GM06990 (cell line): ENCODE measurements around the gene GRAP2.

Experiments used
- DNase-seq: peaks from one replicate; pipeline ENCODE4 v3.0.0-alpha.2; 2011; ENCODE audit not compliant: insufficient read length; ENCODE audit errors: extremely low read depth
- H3K27me3 ChIP-seq: replicated peaks from 2 replicates; pipeline ENCODE4 v1.6.0; 2011; ENCODE audit warnings: low read length; ENCODE audit not compliant: control insufficient read depth, insufficient read depth
- H3K36me3 ChIP-seq: 2 replicates; pipeline ENCODE4 v1.5.1; 2011; ENCODE audit warnings: low read length; ENCODE audit not compliant: control insufficient read depth, insufficient read depth
- H3K4me3 ChIP-seq: replicated peaks from 2 replicates; pipeline ENCODE4 v1.5.1; 2011; ENCODE audit warnings: low read depth, mild to moderate bottlenecking, control low read depth, low read length
- CTCF ChIP-seq: IDR thresholded peaks from 2 replicates; pipeline ENCODE4 v1.5.1; 2011; ENCODE audit warnings: low read length, control low read depth, mild to moderate bottlenecking, inconsistent platforms; ENCODE audit not compliant: insufficient read depth, poor library complexity, severe bottlenecking

GRAP2 gene

GRCh38 chr22:39939830-39940229, 38.9 kb downstream of the GRAP2 start:
- TF ChIP-seq CTCF = no peak
- Histone ChIP-seq H3K4me3 (no peak overlapping the region), H3K27me3 (no peaks in the 10 kb centered on the region), H3K36me3 (no peaks in the 10 kb centered on the region)
- DNase-seq = no peak

GRCh38 chr22:39940757-39941305, 39.9 kb downstream of the GRAP2 start:
- TF ChIP-seq CTCF = no peak
- no peak for DNase-seq
- Histone ChIP-seq H3K36me3 (no peaks in the 10 kb centered on the region), H3K4me3 (no peak overlapping the region), H3K27me3 (no peaks in the 10 kb centered on the region)

- DNase-seq = no peak
- H3K27me3 ChIP-seq = no peaks in the 10 kb centered on the region
- no peak for TF ChIP-seq CTCF
These were observed 40.7 kb downstream of the GRAP2 start for GRCh38 chr22:39941601-39942000.

GRCh38 chr22:39942439-39943230, 41.8 kb downstream of the GRAP2 start:
- no peak for TF ChIP-seq CTCF
- no peak for DNase-seq
- Histone ChIP-seq H3K36me3 (no peaks in the 10 kb centered on the region), H3K27me3 (no peaks in the 10 kb centered on the region), H3K4me3 (no peak overlapping the region)

More at GRCh38 chr22:39941601-39942000, 40.7 kb downstream of the GRAP2 start:
- Histone ChIP-seq H3K4me3 (no peak overlapping the region), H3K36me3 (no peaks in the 10 kb centered on the region)

GRCh38 chr22:39943337-39943736, 42.5 kb downstream of the GRAP2 start:
- TF ChIP-seq CTCF = peak; percentile 35
- Histone ChIP-seq H3K4me3 (no peak overlapping the region), H3K27me3 (no peaks in the 10 kb centered on the region), H3K36me3 (no peaks in the 10 kb centered on the region)
- no peak for DNase-seq
